Measurements from ENCODE around the gene SIM1.
A peak's percentile ranks its signal among the peaks of the same experiment; 100 is the strongest.

The SIM1 gene

GRCh38 chr6:100376103-100376502, 88.6 kb downstream of the SIM1 start:
- H3K4me1 ChIP-seq (ENCODE audit: low read length): peaks cover 13% of the 10 kb centered on the region
- H3K4me3 ChIP-seq (ENCODE audit: low read length): peak overlapping the region; percentile 44
- H3K9ac ChIP-seq (ENCODE audit: low read length): no peak overlapping the region
- H3K27ac ChIP-seq (ENCODE audit: low read length): no peak overlapping the region
- TF ChIP-seq EZH2phosphoT487 (IDR thresholded peaks at IDR 0.05; ENCODE audit: low read depth) (no peak), CTCF (IDR thresholded peaks at IDR 0.05; ENCODE audit: low read depth, low read length) (no peak)
- peak overlapping the region; percentile 78; the same call in 1 of the 2 replicates for H2AFZ ChIP-seq (ENCODE audit: low read depth, low read length)
- H4K20me1 ChIP-seq (ENCODE audit: insufficient read depth, low read length): no peaks in the 10 kb centered on the region
- no peaks in the 10 kb centered on the region for H3K27me3 ChIP-seq (ENCODE audit: low read depth, low read length)
- no peaks in the 10 kb centered on the region for H3K36me3 ChIP-seq (replicated peaks; ENCODE audit: low read depth, low read length)
- H3K4me2 ChIP-seq (ENCODE audit: low read length): peak overlapping the region; percentile 52
- H3K79me2 ChIP-seq (ENCODE audit: low read length): no peaks in the 10 kb centered on the region
- no peaks in the 10 kb centered on the region for H3K9me3 ChIP-seq (ENCODE audit: insufficient read depth, low read length)

- no peak for TF ChIP-seq EZH2phosphoT487 (IDR thresholded peaks at IDR 0.05; ENCODE audit: low read depth)
- TF ChIP-seq CTCF (IDR thresholded peaks at IDR 0.05; ENCODE audit: low read depth, low read length): no peak
- Histone ChIP-seq H3K9ac (ENCODE audit: low read length) (no peak overlapping the region), H3K4me3 (ENCODE audit: low read length) (no peak overlapping the region), H3K36me3 (replicated peaks; ENCODE audit: low read depth, low read length) (no peaks in the 10 kb centered on the region), H3K27ac (ENCODE audit: low read length) (no peak overlapping the region), H3K4me2 (ENCODE audit: low read length) (no peak overlapping the region), H3K4me1 (ENCODE audit: low read length) (peaks cover 18% of the 10 kb centered on the region), H2AFZ (ENCODE audit: low read depth, low read length) (no peak overlapping the region), H3K27me3 (ENCODE audit: low read depth, low read length) (no peaks in the 10 kb centered on the region), H3K79me2 (ENCODE audit: low read length) (no peaks in the 10 kb centered on the region), H3K9me3 (ENCODE audit: insufficient read depth, low read length) (no peaks in the 10 kb centered on the region), H4K20me1 (ENCODE audit: insufficient read depth, low read length) (no peaks in the 10 kb centered on the region)
Measured at GRCh38 chr6:100372326-100373091, 92.2 kb downstream of the SIM1 start.

GRCh38 chr6:100371591-100371990, 93.1 kb downstream of the SIM1 start:
- Histone ChIP-seq H4K20me1 (ENCODE audit: insufficient read depth, low read length) (no peaks in the 10 kb centered on the region), H3K9me3 (ENCODE audit: insufficient read depth, low read length) (no peaks in the 10 kb centered on the region), H3K79me2 (ENCODE audit: low read length) (no peaks in the 10 kb centered on the region), H3K9ac (ENCODE audit: low read length) (no peak overlapping the region), H3K4me3 (ENCODE audit: low read length) (no peak overlapping the region), H3K4me1 (ENCODE audit: low read length) (peaks cover 18% of the 10 kb centered on the region), H3K4me2 (ENCODE audit: low read length) (no peak overlapping the region), H3K27ac (ENCODE audit: low read length) (no peak overlapping the region), H2AFZ (ENCODE audit: low read depth, low read length) (no peak overlapping the region), H3K36me3 (replicated peaks; ENCODE audit: low read depth, low read length) (no peaks in the 10 kb centered on the region), H3K27me3 (ENCODE audit: low read depth, low read length) (no peaks in the 10 kb centered on the region)
- TF ChIP-seq CTCF (IDR thresholded peaks at IDR 0.05; ENCODE audit: low read depth, low read length) (no peak), EZH2phosphoT487 (IDR thresholded peaks at IDR 0.05; ENCODE audit: low read depth) (no peak)

GRCh38 chr6:100370265-100370664, 94.5 kb downstream of the SIM1 start:
- Histone ChIP-seq H2AFZ (ENCODE audit: low read depth, low read length) (no peak overlapping the region), H3K27ac (ENCODE audit: low read length) (no peak overlapping the region), H3K9me3 (ENCODE audit: insufficient read depth, low read length) (no peaks in the 10 kb centered on the region)

More at GRCh38 chr6:100370265-100370664, 94.5 kb downstream of the SIM1 start:
- TF ChIP-seq CTCF (IDR thresholded peaks at IDR 0.05; ENCODE audit: low read depth, low read length) (peak; percentile 32), EZH2phosphoT487 (IDR thresholded peaks at IDR 0.05; ENCODE audit: low read depth) (no peak)
- Histone ChIP-seq H3K4me1 (ENCODE audit: low read length) (peaks cover 9% of the 10 kb centered on the region; the same call in 1 of the 2 replicates), H3K79me2 (ENCODE audit: low read length) (no peaks in the 10 kb centered on the region), H3K4me3 (ENCODE audit: low read length) (no peak overlapping the region), H4K20me1 (ENCODE audit: insufficient read depth, low read length) (no peaks in the 10 kb centered on the region), H3K27me3 (ENCODE audit: low read depth, low read length) (no peaks in the 10 kb centered on the region), H3K9ac (ENCODE audit: low read length) (no peak overlapping the region), H3K4me2 (ENCODE audit: low read length) (no peak overlapping the region), H3K36me3 (replicated peaks; ENCODE audit: low read depth, low read length) (no peaks in the 10 kb centered on the region)

All from OCI-LY3 (cell line).